NCI-H774 (cell line): ENCODE measurements around the gene DSTN.

ENCODE experiments used
- DNase-seq: peaks from one replicate; lab custom pipeline; 2025; lab: John Stamatoyannopoulos, UW

The DSTN gene

GRCh38 chr20:17637985-17638640 is 68.2 kb downstream of the DSTN start:
- no peak for DNase-seq

DNA sequence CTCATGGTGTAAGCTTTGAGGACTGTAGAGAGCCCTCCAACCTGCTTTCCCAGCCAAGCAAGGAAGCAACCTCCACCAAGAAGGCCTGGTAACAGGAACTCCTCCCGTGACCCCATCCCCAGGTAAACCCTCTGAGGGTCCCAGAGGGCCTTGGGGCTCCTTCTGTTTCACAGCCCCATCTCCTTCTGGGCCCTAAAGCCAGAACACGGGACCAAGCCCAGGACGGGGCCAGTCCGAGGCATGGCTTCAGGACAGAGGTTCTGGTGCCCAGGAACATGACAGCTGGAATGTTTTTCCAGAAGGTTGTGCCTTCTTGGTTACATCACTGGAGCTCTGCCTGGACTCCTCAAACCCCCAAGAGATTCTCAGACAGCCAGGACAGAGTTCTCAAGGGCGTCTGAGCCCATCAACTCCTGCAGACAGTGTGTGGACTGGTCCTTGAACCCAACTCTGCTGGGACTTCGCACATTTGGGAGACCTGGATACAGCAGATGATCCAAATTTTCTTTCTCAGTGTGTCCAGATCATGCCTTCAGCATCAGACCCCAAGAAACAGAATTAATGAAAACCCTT is 69.0 kb downstream of the DSTN start:
- DNase-seq = no peak

DNA sequence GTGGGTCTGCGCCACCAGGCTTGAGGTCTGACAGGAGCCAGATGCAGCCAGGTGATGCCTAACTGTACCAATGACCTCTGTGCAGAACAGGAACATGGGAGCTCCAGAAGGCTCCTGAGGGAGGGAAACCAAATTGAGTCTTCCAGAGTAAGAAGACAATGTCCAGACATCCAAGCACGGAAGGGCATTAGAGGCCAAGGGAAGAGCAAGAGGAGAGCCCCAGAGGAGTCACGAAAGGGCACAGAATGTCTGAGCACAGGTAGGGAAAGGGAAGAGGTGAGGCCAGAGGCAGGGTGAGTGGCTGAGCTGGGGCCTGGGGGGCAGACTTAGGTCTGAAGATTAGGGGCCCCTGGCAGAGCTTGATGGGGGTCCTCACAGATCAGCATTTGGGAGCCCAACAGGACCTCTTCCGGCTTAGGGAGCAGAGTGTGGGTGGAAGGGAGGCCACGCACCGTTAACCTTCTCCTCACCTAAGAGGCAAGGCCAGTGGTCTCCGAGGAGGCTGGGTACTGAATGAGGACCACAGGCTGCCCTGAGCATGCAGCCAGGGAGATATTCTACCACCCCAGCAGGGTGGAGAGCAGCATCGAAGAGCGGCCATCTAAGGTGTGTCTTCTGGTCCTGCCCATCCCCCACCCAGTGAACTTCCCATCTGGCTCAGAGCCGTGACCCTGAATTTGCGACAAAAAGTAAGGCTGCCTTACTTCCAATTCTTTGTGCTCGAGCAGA is 70.4 kb downstream of the DSTN start:
- DNase-seq = no peak

DNA sequence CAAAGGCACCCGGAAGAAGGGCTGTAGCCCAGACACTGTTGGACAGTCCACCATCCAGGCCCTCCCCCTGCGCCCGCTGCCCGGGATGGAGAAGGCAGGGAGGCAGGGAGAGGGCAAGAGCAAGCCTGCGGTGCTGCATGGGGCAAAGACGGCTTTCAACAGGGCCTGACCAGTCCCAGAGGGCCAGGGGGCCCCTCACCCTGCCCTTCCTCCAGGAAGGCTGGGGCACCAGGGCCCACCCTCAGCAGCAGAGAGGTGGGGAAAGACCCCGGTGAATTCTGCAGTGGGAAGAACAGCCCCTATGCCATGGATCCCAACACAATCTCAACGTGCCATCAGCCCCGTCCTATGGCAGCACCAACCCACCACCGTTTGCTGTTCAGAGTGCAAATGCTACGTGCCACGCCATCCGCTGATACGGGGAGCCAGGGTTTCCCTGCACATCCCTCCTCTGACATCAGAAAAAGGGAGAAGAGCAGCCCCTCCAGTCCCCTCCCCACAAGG is 71.1 kb downstream of the DSTN start:
- DNase-seq = no peak

- DNase-seq = no peak
These were observed 71.7 kb downstream of the DSTN start for GRCh38 chr20:17641520-17641964.

GRCh38 chr20:17641993-17642392 is 72.1 kb downstream of the DSTN start:
- DNase-seq = no peak

GRCh38 chr20:17642404-17643269 is 72.8 kb downstream of the DSTN start:
- DNase-seq = no peak

DNA sequence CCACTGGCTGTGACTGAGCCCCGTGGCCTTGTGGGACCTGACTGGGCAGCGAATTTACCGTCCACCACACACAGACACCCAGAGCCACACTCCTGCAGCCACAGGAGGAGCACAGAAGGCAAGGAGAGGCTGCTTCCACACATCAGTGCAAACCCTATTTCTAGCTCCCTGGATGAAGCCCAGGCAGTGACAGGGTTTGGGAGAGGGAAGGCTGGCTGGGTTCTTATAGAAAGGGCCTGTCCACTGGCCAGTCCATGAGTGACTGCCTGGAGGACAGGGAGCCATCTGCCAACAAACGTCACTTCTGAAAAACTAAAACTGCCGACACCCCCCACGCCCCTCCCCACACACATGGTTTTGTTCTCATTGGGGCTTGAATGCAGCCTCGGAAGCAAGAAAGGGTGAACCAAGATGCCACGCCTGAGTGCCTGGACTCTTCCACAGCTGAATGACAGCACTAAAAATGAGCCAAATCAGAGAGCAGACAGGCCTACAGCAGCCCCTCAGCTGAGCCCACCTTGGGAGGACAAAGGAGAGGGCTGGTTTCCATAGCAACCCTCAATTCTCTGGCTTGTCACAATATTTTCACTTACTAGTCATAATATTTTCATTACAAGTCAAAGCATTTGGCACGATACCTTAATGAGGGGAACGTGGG is 73.8 kb downstream of the DSTN start:
- no peak for DNase-seq

DNA sequence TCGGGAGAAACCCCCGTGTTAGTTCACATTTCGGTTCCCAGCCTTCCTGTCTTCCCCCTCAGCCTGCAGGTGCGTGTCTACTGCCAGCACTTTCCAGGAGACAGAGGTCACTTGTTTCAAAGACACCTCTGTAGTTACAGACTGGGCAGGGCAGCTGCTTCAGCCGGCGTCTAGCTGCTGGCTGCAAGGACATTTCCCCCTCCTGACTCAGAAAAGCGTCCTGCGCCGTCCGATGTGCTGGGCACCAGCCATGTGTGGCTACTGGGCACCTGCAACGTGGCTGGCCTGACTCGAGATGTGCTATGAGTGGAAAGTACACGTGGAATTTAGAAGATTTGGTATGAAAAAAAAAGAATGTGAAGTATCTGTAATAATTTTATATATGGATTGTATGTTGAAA is 74.6 kb downstream of the DSTN start:
- no peak for DNase-seq

- DNase-seq = no peak
These were observed 75.1 kb downstream of the DSTN start for GRCh38 chr20:17645010-17645409.

DNA sequence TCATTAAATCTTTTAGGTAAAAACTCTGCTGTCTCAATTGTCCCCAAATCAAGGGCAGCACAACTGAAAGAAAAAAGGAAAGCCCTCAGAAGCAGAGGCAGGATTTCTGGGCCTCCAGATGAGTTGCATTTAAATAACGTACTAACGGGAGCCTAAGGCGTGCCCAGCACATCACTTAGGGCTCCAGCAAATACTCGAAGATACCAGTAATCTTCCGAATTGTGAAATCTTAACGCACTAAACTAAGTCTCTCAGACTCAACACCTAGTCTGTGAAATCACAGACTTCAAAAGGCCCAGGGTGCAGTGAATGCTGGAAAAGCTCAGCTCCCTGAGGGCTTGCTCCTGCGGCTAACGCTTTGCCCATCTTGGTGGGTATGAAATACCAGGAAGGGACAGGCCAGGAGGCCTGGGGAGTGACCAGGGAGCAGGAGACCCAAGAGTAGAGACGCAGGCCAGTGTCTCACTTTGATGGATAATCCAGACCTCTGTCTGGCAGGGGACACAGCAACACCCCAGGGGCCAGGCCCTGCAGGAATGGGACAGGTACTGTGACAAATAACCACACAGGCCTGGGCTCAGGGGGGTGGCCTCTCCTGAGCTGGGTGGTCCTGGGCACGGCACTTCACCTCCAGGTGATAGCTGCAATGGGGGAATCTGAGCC is 75.8 kb downstream of the DSTN start:
- no peak for DNase-seq

GRCh38 chr20:17646209-17646960 is 76.5 kb downstream of the DSTN start:
- peak; percentile 36 for DNase-seq

GRCh38 chr20:17646961-17647301 is 77.1 kb downstream of the DSTN start:
- DNase-seq = peak; percentile 16

GRCh38 chr20:17647391-17648314 is 77.8 kb downstream of the DSTN start:
- no peak for DNase-seq

GRCh38 chr20:17648315-17648646 is 78.4 kb downstream of the DSTN start:
- DNase-seq = no peak

GRCh38 chr20:17648791-17649730 is 79.2 kb downstream of the DSTN start:
- peak; percentile 51 for DNase-seq

DNA sequence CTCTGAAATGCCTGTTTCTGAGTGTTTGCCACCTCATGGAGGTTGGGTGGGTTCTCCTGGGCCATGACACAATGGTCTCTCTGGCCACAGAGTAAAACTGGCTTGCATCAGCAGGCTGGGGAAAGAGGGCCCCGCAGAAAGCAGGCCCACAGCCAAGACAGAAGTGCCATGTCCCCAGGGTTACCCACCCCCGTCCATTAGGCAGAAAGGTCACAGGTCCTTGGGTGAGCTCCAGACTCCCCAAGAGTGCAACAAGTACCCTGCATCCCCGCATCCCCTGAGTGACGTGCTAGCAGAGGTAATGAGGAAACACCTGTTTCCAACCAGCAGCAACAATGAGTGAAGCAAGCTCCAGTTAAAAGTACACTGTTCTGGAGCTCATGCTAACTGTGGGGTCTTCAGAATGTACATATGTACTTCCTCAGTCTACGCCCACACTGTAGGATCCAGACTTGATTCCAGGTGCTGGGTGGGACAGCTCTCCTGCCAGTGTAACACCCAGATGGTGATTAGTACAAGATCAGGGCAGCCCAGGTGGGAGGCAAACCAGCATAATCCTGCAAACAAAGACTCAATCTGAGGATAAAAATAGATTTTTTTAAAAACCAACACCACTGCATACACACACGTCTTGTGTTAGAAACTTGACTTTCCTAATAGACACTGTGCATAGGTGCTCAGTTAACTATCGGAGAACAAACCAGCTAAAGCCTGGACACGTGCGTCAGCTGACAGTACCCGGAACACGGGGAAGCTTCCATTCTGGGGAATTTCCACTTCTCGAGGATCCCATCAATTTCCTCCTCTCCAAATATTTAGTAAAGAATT is 80.6 kb downstream of the DSTN start:
- DNase-seq = no peak
